GM23338 (cell line): ENCODE measurements around the gene C10orf53. TPM values are rescaled to one million over a fixed set of nuclear protein-coding genes. Genes with fewer than 3 reads are reported as not detected.

ENCODE experiments used
- ATAC-seq: fragments of 200-7000 bp; cut with Tn5 transposase; 3 replicates; pipeline ENCODE4 v1.9.1; 2020
- DNase-seq: peaks from one replicate; pipeline ENCODE4 v3.0.0-alpha.2; 2015; ENCODE audit warnings: low spot score
- H2AFZ ChIP-seq: fragments of 200-600 bp; sonication (generic); 2 replicates; pipeline ENCODE4 v1.8.0; 2016; ENCODE audit warnings: antibody characterized with exemption, mild to moderate bottlenecking, moderate library complexity
- H3F3A ChIP-seq: fragments of 200-600 bp; sonication (generic); replicated peaks from 2 replicates; pipeline ENCODE4 v1.8.0; 2017; ENCODE audit warnings: antibody characterized with exemption, mixed run types, low read depth
- H3K27ac ChIP-seq: fragments of 200-600 bp; sonication (generic); 2 replicates; pipeline ENCODE4 v1.6.1; 2016; ENCODE audit warnings: low read depth
- H3K27me3 ChIP-seq: fragments of 200-600 bp; sonication (generic); 2 replicates; pipeline ENCODE4 v1.8.0; 2016; ENCODE audit warnings: mild to moderate bottlenecking, mixed run types, moderate library complexity; ENCODE audit not compliant: insufficient read depth
- H3K36me3 ChIP-seq: fragments of 200-600 bp; sonication (generic); 2 replicates; pipeline ENCODE4 v1.8.0; 2016; ENCODE audit warnings: mild to moderate bottlenecking; ENCODE audit not compliant: insufficient read depth
- H3K4me1 ChIP-seq: fragments of 200-600 bp; sonication (generic); 2 replicates; pipeline ENCODE4 v1.8.0; 2016; ENCODE audit warnings: mild to moderate bottlenecking, moderate library complexity; ENCODE audit not compliant: insufficient read depth
- H3K4me2 ChIP-seq: fragments of 200-600 bp; sonication (generic); 2 replicates; pipeline ENCODE4 v1.7.1; 2017; ENCODE audit warnings: mixed run types
- H3K4me3 ChIP-seq: fragments of 200-600 bp; sonication (generic); 2 replicates; pipeline ENCODE4 v1.6.1; 2016; ENCODE audit warnings: mixed run types
- H3K79me2 ChIP-seq: fragments of 200-600 bp; sonication (generic); replicated peaks from 2 replicates; pipeline ENCODE4 v1.8.0; 2017; ENCODE audit warnings: mild to moderate bottlenecking; ENCODE audit not compliant: insufficient read depth
- H3K9me2 ChIP-seq: fragments of 200-600 bp; sonication (generic); 2 replicates; pipeline ENCODE4 v1.8.0; 2017; ENCODE audit not compliant: insufficient read depth
- H4K20me1 ChIP-seq: fragments of 200-600 bp; sonication (generic); replicated peaks from 2 replicates; pipeline ENCODE4 v1.8.0; 2017; ENCODE audit warnings: mild to moderate bottlenecking; ENCODE audit not compliant: insufficient read depth
- H3K27ac Mint-ChIP-seq: 2 replicates; pipeline ENCODE4 v1.8.0; 2020; ENCODE audit warnings: inconsistent platforms, mild to moderate bottlenecking, moderate library complexity, mixed read lengths
- H3K27me3 Mint-ChIP-seq: 3 replicates; pipeline ENCODE4 v1.8.0; 2022; ENCODE audit warnings: low read depth, mild to moderate bottlenecking, moderate library complexity, mixed read lengths, inconsistent platforms; ENCODE audit not compliant: insufficient read depth, poor library complexity
- H3K36me3 Mint-ChIP-seq: 3 replicates; pipeline ENCODE4 v1.8.0; 2021; ENCODE audit warnings: low read depth, mild to moderate bottlenecking, inconsistent platforms, moderate library complexity, mixed read lengths
- H3K4me1 Mint-ChIP-seq: 3 replicates; pipeline ENCODE4 v1.8.0; 2020; ENCODE audit warnings: mild to moderate bottlenecking, inconsistent platforms, mixed read lengths
- H3K4me3 Mint-ChIP-seq: 3 replicates; pipeline ENCODE4 v1.8.0; 2021; ENCODE audit warnings: moderate library complexity, mild to moderate bottlenecking, inconsistent platforms, mixed read lengths
- H3K9me3 Mint-ChIP-seq: 3 replicates; pipeline ENCODE4 v1.8.0; 2020; ENCODE audit warnings: moderate library complexity, mild to moderate bottlenecking, inconsistent platforms, mixed read lengths
- CREB1 ChIP-seq: fragments of 250-450 bp; sonication (Bioruptor Pico); IDR thresholded peaks from 2 replicates; pipeline ENCODE4 v1.5.0; 2020; ENCODE audit warnings: low read depth, mild to moderate bottlenecking, moderate library complexity
- EZH2phosphoT487 ChIP-seq: fragments of 200-600 bp; sonication (generic); IDR thresholded peaks from one replicate; pipeline ENCODE4 v1.8.1; 2018; ENCODE audit warnings: antibody characterized with exemption; ENCODE audit not compliant: unreplicated experiment
- JUNB ChIP-seq: IDR thresholded peaks from one replicate; pipeline ENCODE4 v1.6.1; 2016; ENCODE audit warnings: antibody characterized with exemption; ENCODE audit not compliant: unreplicated experiment
- POLR2AphosphoS5 ChIP-seq: IDR thresholded peaks from 2 replicates; pipeline ENCODE4 v1.6.1; 2016; ENCODE audit warnings: antibody characterized with exemption, low read depth
- ZNF331 ChIP-seq: fragments of 250-450 bp; sonication (Bioruptor Pico); IDR thresholded peaks from 2 replicates; pipeline ENCODE4 v1.5.0; 2020; ENCODE audit warnings: low read depth, mild to moderate bottlenecking, moderate library complexity
- long read RNA-seq: library from polyadenylated mRNA; unstranded; transcript quantifications from one replicate; pipeline ENCODE4 v2.0.0, GENCODE V29; 2020; ENCODE audit not compliant: unreplicated experiment
- polyA plus RNA-seq: library from polyadenylated mRNA; unstranded; fragments of >200 nt; fragmentation: Nextera tagmentation; extraction: Ambion mirVana; gene quantifications from 2 replicates; pipeline ENCODE4 v1.2.1, GENCODE V29; 2016
- total RNA-seq: library from RNA; depleted of rRNA; stranded (reverse); fragments of >200 nt; shearing (Covaris generic); gene quantifications from 2 replicates; pipeline ENCODE4 v1.2.3, GENCODE V29; 2014; rRNA removed
- TF ChIP-seq, protein P1 (sequence below): IDR thresholded peaks from 2 replicates; pipeline ENCODE4 v1.6.1; 2016; ENCODE audit warnings: antibody characterized with exemption
- TF ChIP-seq, protein P2 (sequence below): IDR thresholded peaks from one replicate; pipeline ENCODE4 v1.6.1; 2018; ENCODE audit warnings: antibody characterized with exemption; ENCODE audit not compliant: unreplicated experiment
- TF ChIP-seq, protein P3 (sequence below), 2 experiments: fragments of 200-600 bp in 1 of 2; sonication (generic) in 1 of 2; conservative IDR thresholded peaks; 2 replicates each; pipeline versions ENCODE4 v1.5.1 to v1.6.1; 2016 to 2017; ENCODE audit warnings: antibody characterized with exemption in 2 of 2, low read depth in 2 of 2, mild to moderate bottlenecking in 2 of 2, moderate library complexity in 1 of 2

C10orf53 gene, protein sequence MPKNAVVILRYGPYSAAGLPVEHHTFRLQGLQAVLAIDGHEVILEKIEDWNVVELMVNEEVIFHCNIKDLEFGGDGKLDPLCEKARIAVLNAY
- total RNA-seq: not detected in 2 replicates
- not detected in 2 replicates for polyA plus RNA-seq
- long read RNA-seq: 0 reads

DNA sequence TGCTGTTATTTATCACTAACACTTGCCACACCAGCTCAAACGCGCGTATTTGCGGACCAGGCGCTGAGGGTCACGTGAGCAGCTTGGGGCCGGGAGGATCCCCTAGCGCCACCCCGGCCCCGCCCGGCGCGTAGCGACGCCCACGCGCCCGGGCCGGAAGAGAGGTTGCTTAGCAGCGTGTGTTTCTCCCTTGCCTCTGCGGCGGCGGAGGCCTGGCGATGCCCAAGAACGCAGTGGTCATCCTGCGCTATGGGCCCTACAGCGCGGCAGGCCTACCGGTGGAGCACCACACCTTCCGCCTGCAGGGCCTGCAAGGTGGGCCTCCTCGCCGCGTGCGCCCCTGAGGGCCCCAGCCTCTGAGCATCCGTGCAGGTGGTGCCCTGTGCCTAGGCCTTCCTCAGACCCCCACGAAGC lies at the start of gene C10orf53:
Gene C10orf53 (plus strand): TSS at position 172 of the 414 bp plus-strand sequence. CDS start 47 bp downstream, at position 219.
- Histone ChIP-seq H3K79me2 (no peaks in the 10 kb centered on the region), H3K4me1 (peaks cover 6% of the 10 kb centered on the region), H3K9me2 (peaks cover 4% of the 10 kb centered on the region; the same call in 1 of the 2 replicates), H3F3A (0 out of 2 replicates have a peak, but pooled peaks cover 5% of the 10 kb centered on the region), H3K27me3 (peaks cover 72% of the 10 kb centered on the region), H3K36me3 (no peaks in the 10 kb centered on the region), H2AFZ (peak within 1 kb of the TSS; percentile 98), H3K4me3 (peak within 1 kb of the TSS; percentile 53), H3K4me2 (peak within 1 kb of the TSS; percentile 80), H4K20me1 (no peaks in the 10 kb centered on the region), H3K27ac (no peak within 1 kb of the TSS)
- H3K27me3 Mint-ChIP-seq: peaks cover 39% of the 10 kb centered on the region
- peak within 1 kb of the TSS; percentile 77 for H3K4me3 Mint-ChIP-seq
- TF ChIP-seq EZH2phosphoT487 (no peak), CREB1 (CRISPR knock-in tag) (no peak), POLR2AphosphoS5 (peak; percentile 56; the same call in 1 of the 2 replicates)
- H3K9me3 Mint-ChIP-seq: peaks cover 7% of the 10 kb centered on the region; the same call in 2 of the 3 replicates
- ATAC-seq (peak; percentile 99), DNase-seq (peak; percentile 90)
- H3K4me1 Mint-ChIP-seq: peaks cover 9% of the 10 kb centered on the region; the same call in 2 of the 3 replicates
- H3K36me3 Mint-ChIP-seq: no peaks in the 10 kb centered on the region
- H3K27ac Mint-ChIP-seq: no peak within 1 kb of the TSS

DNA sequence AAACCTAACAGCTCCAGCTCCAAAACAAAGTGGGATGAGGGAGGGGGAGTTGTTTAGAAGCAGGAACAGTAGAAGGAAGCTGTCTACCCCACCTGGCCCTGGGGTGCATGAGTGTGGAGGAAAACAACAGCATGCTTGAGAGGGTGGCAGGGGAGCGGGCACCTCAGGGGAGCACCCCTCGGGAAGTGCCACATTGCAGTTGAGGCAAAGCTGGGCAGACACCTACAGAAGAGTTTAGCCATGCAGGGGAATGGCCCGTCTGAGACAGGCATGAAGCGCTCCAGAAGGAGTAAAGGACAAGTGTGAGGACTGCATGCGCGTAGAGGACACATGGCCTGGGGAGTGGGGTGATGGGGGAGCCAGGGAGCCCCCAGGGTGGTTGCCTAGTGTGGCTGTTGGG lies 47.5 kb upstream of the C10orf53 start:
- no peaks in the 10 kb centered on the region for H3K4me1 Mint-ChIP-seq
- DNase-seq: no peak
- H3K36me3 Mint-ChIP-seq: no peaks in the 10 kb centered on the region
- no peak overlapping the region for H3K4me2 ChIP-seq
- no peaks in the 10 kb centered on the region for H3K9me3 Mint-ChIP-seq
- H2AFZ ChIP-seq: no peak overlapping the region
- H3F3A ChIP-seq: no peaks in the 10 kb centered on the region
- no peak overlapping the region for H3K27ac ChIP-seq
- H3K4me3 ChIP-seq: no peak overlapping the region
- H3K4me3 Mint-ChIP-seq: no peak overlapping the region
- H3K36me3 ChIP-seq: no peaks in the 10 kb centered on the region
- no peaks in the 10 kb centered on the region for H3K4me1 ChIP-seq
- ATAC-seq: no peak
- H4K20me1 ChIP-seq: no peaks in the 10 kb centered on the region
- no peaks in the 10 kb centered on the region for H3K79me2 ChIP-seq
- H3K9me2 ChIP-seq: peaks cover 1% of the 10 kb centered on the region; the same call in 1 of the 2 replicates
- H3K27ac Mint-ChIP-seq: no peak overlapping the region
- no peaks in the 10 kb centered on the region for H3K27me3 Mint-ChIP-seq
- H3K27me3 ChIP-seq: no peaks in the 10 kb centered on the region
- TF ChIP-seq CREB1 (CRISPR knock-in tag) (no peak), POLR2AphosphoS5 (no peak), ZNF331 (no peak), JUNB (no peak), EZH2phosphoT487 (no peak)
- TF ChIP-seq, protein P1, sequence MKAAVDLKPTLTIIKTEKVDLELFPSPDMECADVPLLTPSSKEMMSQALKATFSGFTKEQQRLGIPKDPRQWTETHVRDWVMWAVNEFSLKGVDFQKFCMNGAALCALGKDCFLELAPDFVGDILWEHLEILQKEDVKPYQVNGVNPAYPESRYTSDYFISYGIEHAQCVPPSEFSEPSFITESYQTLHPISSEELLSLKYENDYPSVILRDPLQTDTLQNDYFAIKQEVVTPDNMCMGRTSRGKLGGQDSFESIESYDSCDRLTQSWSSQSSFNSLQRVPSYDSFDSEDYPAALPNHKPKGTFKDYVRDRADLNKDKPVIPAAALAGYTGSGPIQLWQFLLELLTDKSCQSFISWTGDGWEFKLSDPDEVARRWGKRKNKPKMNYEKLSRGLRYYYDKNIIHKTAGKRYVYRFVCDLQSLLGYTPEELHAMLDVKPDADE: no peak
- TF ChIP-seq, protein P2, sequence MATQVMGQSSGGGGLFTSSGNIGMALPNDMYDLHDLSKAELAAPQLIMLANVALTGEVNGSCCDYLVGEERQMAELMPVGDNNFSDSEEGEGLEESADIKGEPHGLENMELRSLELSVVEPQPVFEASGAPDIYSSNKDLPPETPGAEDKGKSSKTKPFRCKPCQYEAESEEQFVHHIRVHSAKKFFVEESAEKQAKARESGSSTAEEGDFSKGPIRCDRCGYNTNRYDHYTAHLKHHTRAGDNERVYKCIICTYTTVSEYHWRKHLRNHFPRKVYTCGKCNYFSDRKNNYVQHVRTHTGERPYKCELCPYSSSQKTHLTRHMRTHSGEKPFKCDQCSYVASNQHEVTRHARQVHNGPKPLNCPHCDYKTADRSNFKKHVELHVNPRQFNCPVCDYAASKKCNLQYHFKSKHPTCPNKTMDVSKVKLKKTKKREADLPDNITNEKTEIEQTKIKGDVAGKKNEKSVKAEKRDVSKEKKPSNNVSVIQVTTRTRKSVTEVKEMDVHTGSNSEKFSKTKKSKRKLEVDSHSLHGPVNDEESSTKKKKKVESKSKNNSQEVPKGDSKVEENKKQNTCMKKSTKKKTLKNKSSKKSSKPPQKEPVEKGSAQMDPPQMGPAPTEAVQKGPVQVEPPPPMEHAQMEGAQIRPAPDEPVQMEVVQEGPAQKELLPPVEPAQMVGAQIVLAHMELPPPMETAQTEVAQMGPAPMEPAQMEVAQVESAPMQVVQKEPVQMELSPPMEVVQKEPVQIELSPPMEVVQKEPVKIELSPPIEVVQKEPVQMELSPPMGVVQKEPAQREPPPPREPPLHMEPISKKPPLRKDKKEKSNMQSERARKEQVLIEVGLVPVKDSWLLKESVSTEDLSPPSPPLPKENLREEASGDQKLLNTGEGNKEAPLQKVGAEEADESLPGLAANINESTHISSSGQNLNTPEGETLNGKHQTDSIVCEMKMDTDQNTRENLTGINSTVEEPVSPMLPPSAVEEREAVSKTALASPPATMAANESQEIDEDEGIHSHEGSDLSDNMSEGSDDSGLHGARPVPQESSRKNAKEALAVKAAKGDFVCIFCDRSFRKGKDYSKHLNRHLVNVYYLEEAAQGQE: no peak
- TF ChIP-seq, protein P3, sequence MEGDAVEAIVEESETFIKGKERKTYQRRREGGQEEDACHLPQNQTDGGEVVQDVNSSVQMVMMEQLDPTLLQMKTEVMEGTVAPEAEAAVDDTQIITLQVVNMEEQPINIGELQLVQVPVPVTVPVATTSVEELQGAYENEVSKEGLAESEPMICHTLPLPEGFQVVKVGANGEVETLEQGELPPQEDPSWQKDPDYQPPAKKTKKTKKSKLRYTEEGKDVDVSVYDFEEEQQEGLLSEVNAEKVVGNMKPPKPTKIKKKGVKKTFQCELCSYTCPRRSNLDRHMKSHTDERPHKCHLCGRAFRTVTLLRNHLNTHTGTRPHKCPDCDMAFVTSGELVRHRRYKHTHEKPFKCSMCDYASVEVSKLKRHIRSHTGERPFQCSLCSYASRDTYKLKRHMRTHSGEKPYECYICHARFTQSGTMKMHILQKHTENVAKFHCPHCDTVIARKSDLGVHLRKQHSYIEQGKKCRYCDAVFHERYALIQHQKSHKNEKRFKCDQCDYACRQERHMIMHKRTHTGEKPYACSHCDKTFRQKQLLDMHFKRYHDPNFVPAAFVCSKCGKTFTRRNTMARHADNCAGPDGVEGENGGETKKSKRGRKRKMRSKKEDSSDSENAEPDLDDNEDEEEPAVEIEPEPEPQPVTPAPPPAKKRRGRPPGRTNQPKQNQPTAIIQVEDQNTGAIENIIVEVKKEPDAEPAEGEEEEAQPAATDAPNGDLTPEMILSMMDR (conservative IDR thresholded peaks at IDR 0.05; ENCODE audit: low read depth in 2 of 2): no peak
